H1 (cell line): ENCODE measurements around the gene GAPT. TPM values are rescaled to one million over a fixed set of nuclear protein-coding genes. Genes with fewer than 3 reads are reported as not detected.

Experiments used
- CTCF ChIA-PET: fragments of 300-600 bp; sonication (Branson Sonifier 250); formaldehyde crosslinking; loops from one replicate; lab custom pipeline; 2021; ENCODE audit not compliant: partially characterized antibody; lab: Charles Lee
- POLR2A ChIA-PET: fragments of 300-600 bp; sonication (Branson Sonifier 250); formaldehyde crosslinking; loops from one replicate; lab custom pipeline; 2021; ENCODE audit warnings: inconsistent platforms; ENCODE audit not compliant: partially characterized antibody; lab: Charles Lee
- DNase-seq, 2 experiments: peaks; one replicate each; pipeline versions ENCODE4 v3.0.0 to v3.0.0-alpha.2; 2010 to 2022; ENCODE audit warnings: low spot score in 2 of 2, low read depth in 1 of 2, mixed read lengths in 1 of 2
- FAIRE-seq: peaks from 2 replicates; lab custom pipeline; 2011; peaks lifted over from hg19 to GRCh38; lab: Jason Lieb, UNC
- H2AFZ ChIP-seq: 2 replicates; pipeline ENCODE4 v1.8.1; 2012; ENCODE audit warnings: low read length, inconsistent platforms
- H2AK5ac ChIP-seq: 2 replicates; pipeline ENCODE4 v1.6.1; 2013; ENCODE audit warnings: low read depth, low read length
- H2BK120ac ChIP-seq: replicated peaks from 2 replicates; pipeline ENCODE3; 2013; ENCODE audit warnings: low read depth, low read length, inconsistent platforms
- H2BK12ac ChIP-seq: 2 replicates; pipeline ENCODE4 v1.6.1; 2013; ENCODE audit warnings: low read depth, low read length
- H2BK15ac ChIP-seq: 2 replicates; pipeline ENCODE4 v1.6.1; 2013; ENCODE audit warnings: low read length
- H2BK20ac ChIP-seq: 2 replicates; pipeline ENCODE4 v1.6.1; 2013; ENCODE audit warnings: low read length
- H2BK5ac ChIP-seq: 2 replicates; pipeline ENCODE4 v1.6.1; 2013; ENCODE audit warnings: low read depth, low read length
- H3K14ac ChIP-seq: 2 replicates; pipeline ENCODE4 v1.6.1; 2013; ENCODE audit warnings: inconsistent platforms; ENCODE audit not compliant: insufficient read length
- H3K18ac ChIP-seq: 2 replicates; pipeline ENCODE4 v1.6.1; 2013; ENCODE audit warnings: low read length; ENCODE audit errors: extremely low read depth
- H3K23ac ChIP-seq: 2 replicates; pipeline ENCODE4 v1.6.1; 2013; ENCODE audit warnings: inconsistent platforms; ENCODE audit not compliant: insufficient read length
- H3K23me2 ChIP-seq: 2 replicates; pipeline ENCODE4 v1.6.1; 2013; ENCODE audit warnings: low read depth, low read length
- H3K27ac ChIP-seq: 2 replicates; pipeline ENCODE4 v1.6.1; 2011; ENCODE audit warnings: low read depth, low read length, inconsistent platforms
- H3K27me3 ChIP-seq, 4 experiments: replicated peaks in 1 of 4; 1 replicate in 1 of 4; 2 replicates in 3 of 4; pipeline versions ENCODE4 v1.6.1 to v1.8.1; 2011 to 2013; ENCODE audit warnings: low read length in 3 of 4, mild to moderate bottlenecking in 3 of 4, inconsistent platforms in 2 of 4, mixed read lengths in 2 of 4, moderate library complexity in 1 of 4; ENCODE audit not compliant: control insufficient read depth in 3 of 4, insufficient read depth in 3 of 4; ENCODE audit errors: extremely low read depth in 1 of 4
- H3K36me3 ChIP-seq, 4 experiments: 2 replicates each; pipeline versions ENCODE4 v1.6.1 to v1.8.1; 2011 to 2013; ENCODE audit warnings: mild to moderate bottlenecking in 4 of 4, low read length in 3 of 4, moderate library complexity in 2 of 4, control low read depth in 1 of 4, inconsistent platforms in 1 of 4; ENCODE audit not compliant: insufficient read depth in 4 of 4, control insufficient read depth in 2 of 4
- H3K4ac ChIP-seq: replicated peaks from 2 replicates; pipeline ENCODE3; 2013; ENCODE audit warnings: low read length, low read depth, mixed read lengths, inconsistent platforms; ENCODE audit not compliant: insufficient read length
- H3K4me1 ChIP-seq, 4 experiments: replicated peaks in 1 of 4; 1 replicate in 1 of 4; 2 replicates in 3 of 4; pipeline versions ENCODE4 v1.6.1 to v1.8.1; 2011 to 2013; ENCODE audit warnings: low read length in 3 of 4, inconsistent platforms in 2 of 4, mixed read lengths in 1 of 4; ENCODE audit not compliant: insufficient read depth in 4 of 4, control insufficient read depth in 3 of 4
- H3K4me2 ChIP-seq, 2 experiments: 2 replicates each; pipeline versions ENCODE4 v1.6.1 to v1.8.1; 2011 to 2013; ENCODE audit warnings: low read depth in 2 of 2, low read length in 2 of 2, control low read depth in 1 of 2, inconsistent platforms in 1 of 2, mild to moderate bottlenecking in 1 of 2; ENCODE audit not compliant: insufficient read depth in 1 of 2
- H3K4me3 ChIP-seq, 4 experiments: fragments of 200-600, 300-600 bp in 1 of 4; sonication (generic), shearing (Covaris generic), sonication (Bioruptor Twin) in 1 of 4; 2 replicates each; pipeline versions ENCODE4 v1.5.1 to v1.8.1; 2011 to 2016; ENCODE audit warnings: low read length in 4 of 4, low read depth in 3 of 4, control low read depth in 2 of 4, inconsistent platforms in 2 of 4, mild to moderate bottlenecking in 2 of 4, mixed read lengths in 1 of 4, moderate library complexity in 1 of 4; ENCODE audit not compliant: insufficient read depth in 2 of 4; ENCODE audit errors: extremely low read depth in 1 of 4
- H3K56ac ChIP-seq: replicated peaks from 2 replicates; pipeline ENCODE3; 2013; ENCODE audit warnings: low read depth, mild to moderate bottlenecking, mixed read lengths, low read length, inconsistent platforms; ENCODE audit not compliant: insufficient read length
- H3K79me1 ChIP-seq: 2 replicates; pipeline ENCODE4 v1.6.1; 2013; ENCODE audit warnings: low read depth, low read length, control low read depth
- H3K79me2 ChIP-seq, 2 experiments: 2 replicates each; pipeline versions ENCODE4 v1.6.1 to v1.8.1; 2012 to 2013; ENCODE audit warnings: low read length in 2 of 2, mild to moderate bottlenecking in 2 of 2, inconsistent platforms in 1 of 2; ENCODE audit not compliant: insufficient read depth in 2 of 2, control insufficient read depth in 1 of 2
- H3K9ac ChIP-seq, 4 experiments: replicated peaks in 1 of 4; 1 replicate in 1 of 4; 2 replicates in 3 of 4; pipeline versions ENCODE4 v1.6.1 to v1.8.1; 2011 to 2013; ENCODE audit warnings: low read depth in 3 of 4, low read length in 3 of 4, control low read depth in 2 of 4, mild to moderate bottlenecking in 2 of 4, moderate library complexity in 2 of 4, inconsistent platforms in 1 of 4; ENCODE audit errors: extremely low read depth in 1 of 4
- H3K9me3 ChIP-seq, 2 experiments: 2 replicates each; pipeline versions ENCODE4 v1.6.1 to v1.8.1; 2012 to 2013; ENCODE audit warnings: mild to moderate bottlenecking in 2 of 2, moderate library complexity in 2 of 2, control low read depth in 1 of 2, inconsistent platforms in 1 of 2, low read depth in 1 of 2, low read length in 1 of 2, mixed read lengths in 1 of 2; ENCODE audit not compliant: insufficient read depth in 2 of 2
- H4K20me1 ChIP-seq, 2 experiments: replicated peaks in 1 of 2; 2 replicates each; pipeline versions ENCODE3 to v1.8.1; 2011 to 2013; ENCODE audit warnings: inconsistent platforms in 2 of 2, low read length in 2 of 2, mild to moderate bottlenecking in 1 of 2; ENCODE audit not compliant: insufficient read depth in 2 of 2, control insufficient read depth in 1 of 2
- H4K5ac ChIP-seq: 2 replicates; pipeline ENCODE4 v1.6.1; 2013; ENCODE audit warnings: low read length, low read depth, mixed read lengths, inconsistent platforms; ENCODE audit not compliant: insufficient read length
- H4K8ac ChIP-seq: 2 replicates; pipeline ENCODE4 v1.8.0; 2013; ENCODE audit warnings: mild to moderate bottlenecking, moderate library complexity, low read length, inconsistent platforms; ENCODE audit not compliant: insufficient read depth; ENCODE audit errors: extremely low read depth
- H4K91ac ChIP-seq: replicated peaks from 2 replicates; pipeline ENCODE3; 2013; ENCODE audit warnings: low read length, mixed read lengths, inconsistent platforms; ENCODE audit not compliant: insufficient read length
- ASH2L ChIP-seq: fragments of 200-600, 300-600 bp; sonication (generic); IDR thresholded peaks from one replicate; pipeline ENCODE4 v1.7.1; 2017; ENCODE audit warnings: low read length
- CBX5 ChIP-seq: fragments of 300-800, 300-1000 bp; sonication (generic); IDR thresholded peaks from 2 replicates; pipeline ENCODE4 v1.7.1; 2016; ENCODE audit warnings: antibody characterized with exemption, low read length, low read depth
- CEBPB ChIP-seq: IDR thresholded peaks from 2 replicates; pipeline ENCODE4 v1.6.1; 2012; ENCODE audit warnings: low read depth, low read length
- CHD2 ChIP-seq: IDR thresholded peaks from 2 replicates; pipeline ENCODE4 v1.6.1; 2012; ENCODE audit warnings: low read length, improper control_type of control experiment
- HDAC2 ChIP-seq, 2 experiments: fragments of 300-600 bp in 1 of 2; sonication (generic) in 1 of 2; IDR thresholded peaks; 2 replicates each; pipeline ENCODE4 v1.6.1; 2011 to 2012; ENCODE audit warnings: low read depth in 2 of 2, low read length in 2 of 2, mild to moderate bottlenecking in 2 of 2, moderate library complexity in 2 of 2, borderline replicate concordance in 1 of 2, inconsistent platforms in 1 of 2
- KDM1A ChIP-seq: fragments of 200-600, 300-600 bp; sonication (generic); IDR thresholded peaks from 2 replicates; pipeline ENCODE4 v1.7.1; 2016; ENCODE audit warnings: mild to moderate bottlenecking, low read length, borderline replicate concordance
- POLR2AphosphoS5 ChIP-seq: IDR thresholded peaks from 2 replicates; pipeline ENCODE4 v1.6.1; 2011; ENCODE audit warnings: low read depth, low read length
- RBBP5 ChIP-seq: IDR thresholded peaks from 2 replicates; pipeline ENCODE4 v1.7.1; 2012; ENCODE audit warnings: low read depth, mild to moderate bottlenecking, inconsistent platforms, low read length, moderate library complexity, borderline replicate concordance
- RFX5 ChIP-seq: IDR thresholded peaks from 2 replicates; pipeline ENCODE4 v1.6.1; 2011; ENCODE audit warnings: low read depth, low read length, improper control_type of control experiment, borderline replicate concordance
- RXRA ChIP-seq: IDR thresholded peaks from 2 replicates; pipeline ENCODE4 v1.6.1; 2011; ENCODE audit warnings: low read depth, mild to moderate bottlenecking, low read length, moderate library complexity; ENCODE audit not compliant: insufficient read depth
- SIN3A ChIP-seq, 2 experiments: IDR thresholded peaks in 1 of 2; conservative IDR thresholded peaks in 1 of 2; 2 replicates each; pipeline ENCODE4 v1.6.1; 2011 to 2012; ENCODE audit warnings: low read length in 2 of 2, improper control_type of control experiment in 1 of 2, low read depth in 1 of 2, mild to moderate bottlenecking in 1 of 2
- SP4 ChIP-seq: IDR thresholded peaks from 2 replicates; pipeline ENCODE4 v1.6.1; 2012; ENCODE audit warnings: low read length, inconsistent platforms
- TAF1 ChIP-seq: IDR thresholded peaks from 2 replicates; pipeline ENCODE4 v1.6.1; 2011; ENCODE audit warnings: mild to moderate bottlenecking, low read depth, low read length
- polyA plus RNA-seq, 7 experiments: library from polyadenylated mRNA; depleted of rRNA in 3 of 7; stranded (reverse) in 5 of 7; unstranded in 2 of 7; fragments of >200 nt in 5 of 7; fragments of 200-250 nt in 2 of 7; gene quantifications; 1 replicate in 5 of 7; 2 replicates in 1 of 7; 4 replicates in 1 of 7; pipeline versions ENCODE4 v1.2.1 to v1.2.3, GENCODE V29; 2011 to 2013; ENCODE audit warnings: missing spikeins in 2 of 7, mixed read lengths in 2 of 7
- total RNA-seq: library from RNA; stranded (reverse); fragmentation: NEBNext Ultra II Directional; extraction: Animal tissue kit (Norgen Biotek cat#: 25700); gene quantifications from 2 replicates; pipeline ENCODE4 v1.2.1, GENCODE V29; 2021

Gene GAPT
- total and polyA plus RNA-seq, 2 of the 8 experiments (the other 6 are each of a cell fraction or from before 2014, with no cell fraction given), result not detected

DNA sequence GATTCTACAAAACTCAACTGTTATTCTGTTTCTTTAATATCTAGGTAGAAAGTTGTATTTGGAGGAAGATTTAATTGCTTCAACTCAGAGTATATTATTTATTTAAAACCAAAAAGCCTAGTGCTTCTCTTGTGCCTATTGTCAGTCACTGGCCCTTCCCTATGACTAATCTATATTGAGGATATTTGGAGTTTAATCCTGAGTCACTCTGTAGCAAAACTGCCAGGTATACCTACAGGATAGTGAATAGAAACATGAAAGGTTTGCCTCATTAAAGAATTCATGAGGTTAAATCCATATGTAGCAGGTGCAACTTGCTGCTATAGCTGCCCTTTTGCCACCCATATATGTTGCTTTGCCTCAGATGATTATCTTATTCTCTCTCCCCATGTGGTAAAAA is 46.4 kb upstream of the GAPT start:
- no peaks in the 10 kb centered on the region for H3K4me1 ChIP-seq
- no peak overlapping the region for H2AFZ ChIP-seq
- H3K56ac ChIP-seq, result no peak overlapping the region
- TF ChIP-seq CHD2 (no peak), KDM1A (no peak), CBX5 (no peak), ASH2L (no peak), HDAC2 (IDR thresholded peaks at IDR 0.05; ENCODE audit: borderline replicate concordance in 1 of 2, low read depth in 2 of 2, low read length in 2 of 2) (no peak), POLR2AphosphoS5 (no peak), SIN3A (conservative IDR thresholded peaks at IDR 0.05 in 1 of 2, IDR thresholded peaks at IDR 0.05 in 1 of 2; ENCODE audit: low read depth in 1 of 2, low read length in 2 of 2) (no peak), CEBPB (no peak), TAF1 (no peak), RBBP5 (no peak), RFX5 (no peak), SP4 (no peak), RXRA (no peak)
- no peak overlapping the region for H2BK15ac ChIP-seq
- DNase-seq, result no peak
- no peaks in the 10 kb centered on the region for H3K27me3 ChIP-seq
- 0 out of 4 replicates have a peak, but pooled peaks cover 0 to 3% of the 10 kb centered on the region in 2 experiments for H3K9me3 ChIP-seq
- no peak overlapping the region for H4K5ac ChIP-seq
- H3K18ac ChIP-seq, result no peak overlapping the region
- H3K79me1 ChIP-seq, result no peaks in the 10 kb centered on the region
- POLR2A ChIA-PET, result no interaction called here
- H3K9ac ChIP-seq, result no peak overlapping the region
- H3K79me2 ChIP-seq, result no peaks in the 10 kb centered on the region
- no peak overlapping the region for H2BK20ac ChIP-seq
- CTCF ChIA-PET, result no interaction called here
- H3K36me3 ChIP-seq, result no peaks in the 10 kb centered on the region
- H3K23me2 ChIP-seq, result no peaks in the 10 kb centered on the region
- H2BK12ac ChIP-seq, result no peak overlapping the region
- no peak overlapping the region for H3K23ac ChIP-seq
- H4K20me1 ChIP-seq, result no peaks in the 10 kb centered on the region
- no peak overlapping the region for H2BK120ac ChIP-seq
- H3K14ac ChIP-seq, result no peak overlapping the region
- no peak overlapping the region for H2BK5ac ChIP-seq
- no peak overlapping the region for H3K4me3 ChIP-seq
- FAIRE-seq, result no peak
- no peak overlapping the region for H3K27ac ChIP-seq
- H4K8ac ChIP-seq, result no peak overlapping the region
- no peak overlapping the region for H3K4ac ChIP-seq
- H3K4me2 ChIP-seq, result no peak overlapping the region
- H2AK5ac ChIP-seq, result no peak overlapping the region
- no peak overlapping the region for H4K91ac ChIP-seq
